Peyer's patch (tissue), 4 donors: ENCODE data around the gene SIPA1L3. TPM values are rescaled to one million over a fixed set of nuclear protein-coding genes. Genes with fewer than 3 reads are reported as not detected.

Experiments
- DNase-seq, 3 donors: peaks; one replicate each; pipeline ENCODE4 v3.0.0-alpha.2; 2017 to 2019
- H3K27ac ChIP-seq, 4 donors: fragments of 200-600 bp; sonication (generic); one replicate each; pipeline ENCODE4 v1.5.1; 2016 to 2019
- H3K27me3 ChIP-seq, 2 donors: fragments of 200-600 bp; sonication (generic); one replicate each; pipeline ENCODE4 v1.5.1; 2019
- H3K36me3 ChIP-seq, 3 donors: fragments of 200-600 bp; sonication (generic); one replicate each; pipeline ENCODE4 v1.5.1; 2016 to 2019
- H3K4me1 ChIP-seq, 4 donors: fragments of 200-600 bp; sonication (generic); one replicate each; pipeline ENCODE4 v1.5.1; 2016 to 2019
- H3K4me3 ChIP-seq, 4 donors: fragments of 200-600 bp; sonication (generic); 1 replicate in 3 of 4; 2 replicates in 1 of 4; pipeline ENCODE4 v1.5.1; 2016 to 2019; ENCODE audit warnings: mild to moderate bottlenecking in 1 of 4
- H3K9me3 ChIP-seq, 4 donors: fragments of 200-600 bp; sonication (generic); one replicate each; pipeline ENCODE4 v1.5.1; 2016 to 2019; ENCODE audit warnings: mild to moderate bottlenecking in 1 of 4
- CTCF ChIP-seq, 6 experiments: fragments of 450-650 bp in 4 of 6; fragments of 200-600 bp in 2 of 6; sonication (generic) in 1 of 6; IDR thresholded peaks; one replicate each; pipeline ENCODE4 v1.5.1; 2017 to 2019; ENCODE audit warnings: antibody characterized with exemption in 6 of 6, mild to moderate bottlenecking in 3 of 6, moderate library complexity in 1 of 6
- POLR2A ChIP-seq, 2 donors: fragments of 450-650 bp; IDR thresholded peaks; one replicate each; pipeline ENCODE4 v1.5.1; 2017; ENCODE audit warnings: antibody characterized with exemption in 2 of 2, mild to moderate bottlenecking in 2 of 2, moderate library complexity in 2 of 2
- total RNA-seq, 4 donors: library from RNA; depleted of rRNA; stranded (reverse); fragments of >200 nt; gene quantifications; one replicate each; pipeline ENCODE4 v1.1.0, GENCODE V29; 2016

The SIPA1L3 gene
- total RNA-seq, 4 donors from 2014 or later = 63.5 to 304 (median 264) TPM

- Histone ChIP-seq H3K27me3 (no peaks in the 10 kb centered on the region), H3K9me3 (no peaks in the 10 kb centered on the region), H3K4me1 (no peaks in the 10 kb centered on the region), H3K36me3 (peaks cover 0 to 45% (median 0%) of the 10 kb centered on the region in 3 donors), H3K4me3 (no peak overlapping the region), H3K27ac (no peak overlapping the region)
- no peak for DNase-seq
- TF ChIP-seq POLR2A (IDR thresholded peaks at IDR 0.05) = no peak
- TF ChIP-seq CTCF (IDR thresholded peaks at IDR 0.05) = no peak
These were observed 226.3 kb downstream of the SIPA1L3 start for GRCh38 chr19:38133319-38133718.

- DNase-seq = peak in 2 of 3 donors; percentile 28 to 55
- Histone ChIP-seq H3K9me3 (no peaks in the 10 kb centered on the region), H3K36me3 (peaks cover 0 to 48% (median 0%) of the 10 kb centered on the region in 3 donors), H3K27me3 (no peaks in the 10 kb centered on the region), H3K4me3 (no peak overlapping the region), H3K4me1 (no peaks in the 10 kb centered on the region), H3K27ac (no peak overlapping the region)
- TF ChIP-seq CTCF (IDR thresholded peaks at IDR 0.05) = peak in 4 of 6 experiments; percentile 22 to 41 (median 22)
- TF ChIP-seq POLR2A (IDR thresholded peaks at IDR 0.05) = no peak
These were observed 227.6 kb downstream of the SIPA1L3 start for GRCh38 chr19:38134540-38135149.

- Histone ChIP-seq H3K4me1 (no peaks in the 10 kb centered on the region), H3K4me3 (no peak overlapping the region), H3K27ac (no peak overlapping the region), H3K9me3 (no peaks in the 10 kb centered on the region), H3K27me3 (no peaks in the 10 kb centered on the region), H3K36me3 (peaks cover 0 to 48% (median 0%) of the 10 kb centered on the region in 3 donors)
- TF ChIP-seq POLR2A (IDR thresholded peaks at IDR 0.05) (no peak), CTCF (IDR thresholded peaks at IDR 0.05) (no peak)
- no peak for DNase-seq
These were observed 228.4 kb downstream of the SIPA1L3 start for GRCh38 chr19:38135150-38135998.

DNA sequence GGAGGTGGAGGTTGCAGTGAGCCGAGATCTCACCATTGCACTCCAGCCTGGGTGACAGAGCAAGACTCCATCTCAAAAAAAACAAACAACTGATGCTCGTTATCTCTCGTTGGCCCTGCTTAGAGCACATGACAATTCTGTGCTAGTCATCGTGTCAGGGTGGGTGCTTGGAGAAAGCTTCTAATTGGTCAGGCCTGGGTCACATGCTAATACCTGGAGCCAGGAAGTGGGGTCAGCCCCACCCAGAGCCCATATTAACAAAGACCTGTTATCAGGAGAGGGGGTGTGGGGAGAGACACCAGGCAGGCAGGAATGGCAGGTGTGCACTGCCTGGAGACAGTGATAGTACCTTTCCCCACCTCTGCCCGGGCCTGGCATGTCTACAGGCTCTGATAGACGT lies 232.1 kb downstream of the SIPA1L3 start:
- Histone ChIP-seq H3K36me3 (peaks cover 0 to 50% (median 0%) of the 10 kb centered on the region in 3 donors), H3K27me3 (no peaks in the 10 kb centered on the region), H3K27ac (no peak overlapping the region), H3K4me3 (no peak overlapping the region), H3K4me1 (no peaks in the 10 kb centered on the region), H3K9me3 (no peaks in the 10 kb centered on the region)
- no peak for TF ChIP-seq CTCF (IDR thresholded peaks at IDR 0.05)
- TF ChIP-seq POLR2A (IDR thresholded peaks at IDR 0.05) = no peak
- no peak for DNase-seq

GRCh38 chr19:38141108-38141507 lies 234.1 kb downstream of the SIPA1L3 start:
- no peak for DNase-seq
- no peaks in the 10 kb centered on the region for H3K9me3 ChIP-seq
- H3K27me3 ChIP-seq = no peaks in the 10 kb centered on the region
- H3K36me3 ChIP-seq = peaks cover 0 to 61% (median 0%) of the 10 kb centered on the region in 3 donors
- no peak overlapping the region for H3K27ac ChIP-seq
- no peak for TF ChIP-seq POLR2A (IDR thresholded peaks at IDR 0.05)
- no peak for TF ChIP-seq CTCF (IDR thresholded peaks at IDR 0.05)
- H3K4me1 ChIP-seq = no peaks in the 10 kb centered on the region
- H3K4me3 ChIP-seq = no peak overlapping the region
